ENCODE data around the gene PTRH1.
"Not testable (repeated sequence)": the region's sequence is repeated elsewhere in the genome, so short reads cannot be mapped to it uniquely, and the experiment has no call there.

The PTRH1 gene

GRCh38 chr9:127715470-127716337, at the start of gene PTRH1, which contains the start of gene TTC16:
Gene PTRH1, minus strand, starts transcription at chr9:127715663. Its CDS starts 24 bp downstream, at chr9:127715639.
Gene TTC16, plus strand, starts transcription at chr9:127716079. Its CDS starts 67 bp downstream, at chr9:127716146.
- Histone ChIP-seq H3K27ac (ENCODE audit: low read depth in 2 of 2, low read length in 2 of 2) (peak within 1 kb of the TSS; percentile 69 to 87), H3K27me3 (ENCODE audit: control insufficient read depth in 2 of 2, insufficient read depth in 2 of 2, low read length in 2 of 2) (no peaks in the 10 kb centered on the region), H3K36me3 (ENCODE audit: control insufficient read depth in 2 of 2, insufficient read depth in 2 of 2, low read length in 2 of 2) (no peaks in the 10 kb centered on the region), H3K4me3 (ENCODE audit: low read length in 2 of 2) (peak within 1 kb of the TSS; percentile 73 to 91), H3K4me1 (ENCODE audit: control insufficient read depth in 2 of 2, insufficient read depth in 2 of 2, low read length in 2 of 2) (peaks cover 6 to 10% of the 10 kb centered on the region in 2 donors), H3K9ac (ENCODE audit: low read depth in 1 of 2, low read length in 2 of 2) (peak within 1 kb of the TSS; percentile 72 to 80), H3K9me3 (ENCODE audit: control insufficient read depth in 2 of 2, low read length in 2 of 2) (no peaks in the 10 kb centered on the region)

GRCh38 chr9:127763918-127764384, 48.5 kb upstream of the PTRH1 start:
- peaks cover 0 to 2% of the 10 kb centered on the region in 2 donors for H3K27me3 ChIP-seq (ENCODE audit: control insufficient read depth in 2 of 2, insufficient read depth in 2 of 2, low read length in 2 of 2)
- no peak overlapping the region for H3K4me3 ChIP-seq (ENCODE audit: low read length in 2 of 2)
- peaks cover 3 to 4% of the 10 kb centered on the region in 2 donors for H3K4me1 ChIP-seq (ENCODE audit: control insufficient read depth in 2 of 2, insufficient read depth in 2 of 2, low read length in 2 of 2)
- H3K9ac ChIP-seq (ENCODE audit: low read depth in 1 of 2, low read length in 2 of 2), result no peak overlapping the region
- H3K36me3 ChIP-seq (ENCODE audit: control insufficient read depth in 2 of 2, insufficient read depth in 2 of 2, low read length in 2 of 2), result no peaks in the 10 kb centered on the region
- no peaks in the 10 kb centered on the region for H3K9me3 ChIP-seq (ENCODE audit: control insufficient read depth in 2 of 2, low read length in 2 of 2)
- no peak overlapping the region for H3K27ac ChIP-seq (ENCODE audit: low read depth in 2 of 2, low read length in 2 of 2)

GRCh38 chr9:127762111-127762676, 46.7 kb upstream of the PTRH1 start:
- H3K27ac ChIP-seq (ENCODE audit: low read depth in 2 of 2, low read length in 2 of 2), result peak overlapping the region in 1 of 2 donors; percentile 39
- no peak overlapping the region for H3K9ac ChIP-seq (ENCODE audit: low read depth in 1 of 2, low read length in 2 of 2)
- H3K27me3 ChIP-seq (ENCODE audit: control insufficient read depth in 2 of 2, insufficient read depth in 2 of 2, low read length in 2 of 2), result peaks cover 2 to 3% of the 10 kb centered on the region in 2 donors
- no peaks in the 10 kb centered on the region for H3K36me3 ChIP-seq (ENCODE audit: control insufficient read depth in 2 of 2, insufficient read depth in 2 of 2, low read length in 2 of 2)
- no peaks in the 10 kb centered on the region for H3K4me1 ChIP-seq (ENCODE audit: control insufficient read depth in 2 of 2, insufficient read depth in 2 of 2, low read length in 2 of 2)
- no peaks in the 10 kb centered on the region for H3K9me3 ChIP-seq (ENCODE audit: control insufficient read depth in 2 of 2, low read length in 2 of 2)
- H3K4me3 ChIP-seq (ENCODE audit: low read length in 2 of 2), result no peak overlapping the region

- Histone ChIP-seq H3K4me1 (ENCODE audit: control insufficient read depth in 2 of 2, insufficient read depth in 2 of 2, low read length in 2 of 2) (no peaks in the 10 kb centered on the region), H3K4me3 (ENCODE audit: low read length in 2 of 2) (no peak overlapping the region), H3K36me3 (ENCODE audit: control insufficient read depth in 2 of 2, insufficient read depth in 2 of 2, low read length in 2 of 2) (no peaks in the 10 kb centered on the region), H3K9ac (ENCODE audit: low read depth in 1 of 2, low read length in 2 of 2) (no peak overlapping the region), H3K9me3 (ENCODE audit: control insufficient read depth in 2 of 2, low read length in 2 of 2) (no peaks in the 10 kb centered on the region), H3K27me3 (ENCODE audit: control insufficient read depth in 2 of 2, insufficient read depth in 2 of 2, low read length in 2 of 2) (peaks cover 2 to 3% of the 10 kb centered on the region in 2 donors), H3K27ac (ENCODE audit: low read depth in 2 of 2, low read length in 2 of 2) (no peak overlapping the region)
These were observed 46.1 kb upstream of the PTRH1 start for GRCh38 chr9:127761491-127761956.

DNA sequence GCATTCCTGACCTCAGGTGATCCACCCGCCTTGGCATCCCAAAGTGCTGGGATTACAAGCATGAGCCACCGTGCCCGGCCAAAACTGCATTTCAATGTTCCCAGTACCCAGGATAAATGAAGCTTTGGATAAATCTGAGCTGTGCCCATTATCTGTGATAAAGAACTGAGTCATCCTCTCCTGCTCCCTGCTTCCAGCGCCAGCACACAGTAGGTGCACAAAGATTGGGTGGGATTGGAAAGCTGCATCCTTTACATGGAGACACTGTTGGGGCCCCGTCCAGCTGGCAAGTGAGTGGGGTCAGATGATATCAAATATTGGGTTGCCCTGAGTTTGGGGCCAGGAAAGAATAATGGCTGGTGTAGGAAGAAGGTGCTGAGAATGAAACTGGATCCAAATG, 45.6 kb upstream of the PTRH1 start:
- H3K27ac ChIP-seq (ENCODE audit: low read depth in 2 of 2, low read length in 2 of 2), result no peak overlapping the region
- H3K4me1 ChIP-seq (ENCODE audit: control insufficient read depth in 2 of 2, insufficient read depth in 2 of 2, low read length in 2 of 2), result no peaks in the 10 kb centered on the region
- H3K27me3 ChIP-seq (ENCODE audit: control insufficient read depth in 2 of 2, insufficient read depth in 2 of 2, low read length in 2 of 2), result peaks cover 2 to 3% of the 10 kb centered on the region in 2 donors
- no peaks in the 10 kb centered on the region for H3K9me3 ChIP-seq (ENCODE audit: control insufficient read depth in 2 of 2, low read length in 2 of 2)
- no peaks in the 10 kb centered on the region for H3K36me3 ChIP-seq (ENCODE audit: control insufficient read depth in 2 of 2, insufficient read depth in 2 of 2, low read length in 2 of 2)
- no peak overlapping the region for H3K4me3 ChIP-seq (ENCODE audit: low read length in 2 of 2)
- no peak overlapping the region for H3K9ac ChIP-seq (ENCODE audit: low read depth in 1 of 2, low read length in 2 of 2)

- Histone ChIP-seq H3K9me3 (ENCODE audit: control insufficient read depth in 2 of 2, low read length in 2 of 2) (no peaks in the 10 kb centered on the region), H3K27me3 (ENCODE audit: control insufficient read depth in 2 of 2, insufficient read depth in 2 of 2, low read length in 2 of 2) (peaks cover 6 to 14% of the 10 kb centered on the region in 2 donors), H3K9ac (ENCODE audit: low read depth in 1 of 2, low read length in 2 of 2) (no peak overlapping the region), H3K4me3 (ENCODE audit: low read length in 2 of 2) (no peak overlapping the region), H3K36me3 (ENCODE audit: control insufficient read depth in 2 of 2, insufficient read depth in 2 of 2, low read length in 2 of 2) (no peaks in the 10 kb centered on the region), H3K27ac (ENCODE audit: low read depth in 2 of 2, low read length in 2 of 2) (no peak overlapping the region), H3K4me1 (ENCODE audit: control insufficient read depth in 2 of 2, insufficient read depth in 2 of 2, low read length in 2 of 2) (no peaks in the 10 kb centered on the region)
These were observed 43.4 kb upstream of the PTRH1 start for GRCh38 chr9:127758843-127759242.

DNA sequence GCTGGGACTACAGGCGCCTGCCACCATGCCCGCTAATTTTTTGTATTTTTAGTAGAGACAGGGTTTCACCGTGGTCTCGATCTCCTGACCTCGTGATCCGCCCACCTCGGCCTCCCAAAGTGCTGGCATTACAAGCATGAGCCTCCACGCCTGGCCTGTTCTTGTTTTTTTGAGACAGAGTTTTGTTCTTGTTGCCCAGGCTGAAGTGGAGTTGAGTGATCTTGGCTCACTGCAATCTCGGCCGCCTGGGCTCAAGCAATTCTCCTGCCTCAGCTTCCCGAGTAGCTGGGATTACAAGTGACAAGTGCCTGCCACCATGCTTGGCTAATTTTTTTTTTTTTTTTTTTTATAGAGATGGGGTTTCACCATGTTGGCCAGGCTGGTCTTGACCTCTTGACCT, 41.3 kb upstream of the PTRH1 start:
- H3K27me3 ChIP-seq (ENCODE audit: control insufficient read depth in 2 of 2, insufficient read depth in 2 of 2, low read length in 2 of 2), result peaks cover 7 to 19% of the 10 kb centered on the region in 2 donors
- not testable (repeated sequence) for H3K4me1 ChIP-seq (ENCODE audit: control insufficient read depth in 2 of 2, insufficient read depth in 2 of 2, low read length in 2 of 2); H3K4me3 ChIP-seq (ENCODE audit: low read length in 2 of 2); H3K9me3 ChIP-seq (ENCODE audit: control insufficient read depth in 2 of 2, low read length in 2 of 2); H3K9ac ChIP-seq (ENCODE audit: low read depth in 1 of 2, low read length in 2 of 2); H3K36me3 ChIP-seq (ENCODE audit: control insufficient read depth in 2 of 2, insufficient read depth in 2 of 2, low read length in 2 of 2); H3K27ac ChIP-seq (ENCODE audit: low read depth in 2 of 2, low read length in 2 of 2)

GRCh38 chr9:127756233-127756632, 40.8 kb upstream of the PTRH1 start:
- peaks cover 7 to 19% of the 10 kb centered on the region in 2 donors for H3K27me3 ChIP-seq (ENCODE audit: control insufficient read depth in 2 of 2, insufficient read depth in 2 of 2, low read length in 2 of 2)
- H3K36me3 ChIP-seq (ENCODE audit: control insufficient read depth in 2 of 2, insufficient read depth in 2 of 2, low read length in 2 of 2), result no peaks in the 10 kb centered on the region
- no peaks in the 10 kb centered on the region for H3K4me1 ChIP-seq (ENCODE audit: control insufficient read depth in 2 of 2, insufficient read depth in 2 of 2, low read length in 2 of 2)

DNA sequence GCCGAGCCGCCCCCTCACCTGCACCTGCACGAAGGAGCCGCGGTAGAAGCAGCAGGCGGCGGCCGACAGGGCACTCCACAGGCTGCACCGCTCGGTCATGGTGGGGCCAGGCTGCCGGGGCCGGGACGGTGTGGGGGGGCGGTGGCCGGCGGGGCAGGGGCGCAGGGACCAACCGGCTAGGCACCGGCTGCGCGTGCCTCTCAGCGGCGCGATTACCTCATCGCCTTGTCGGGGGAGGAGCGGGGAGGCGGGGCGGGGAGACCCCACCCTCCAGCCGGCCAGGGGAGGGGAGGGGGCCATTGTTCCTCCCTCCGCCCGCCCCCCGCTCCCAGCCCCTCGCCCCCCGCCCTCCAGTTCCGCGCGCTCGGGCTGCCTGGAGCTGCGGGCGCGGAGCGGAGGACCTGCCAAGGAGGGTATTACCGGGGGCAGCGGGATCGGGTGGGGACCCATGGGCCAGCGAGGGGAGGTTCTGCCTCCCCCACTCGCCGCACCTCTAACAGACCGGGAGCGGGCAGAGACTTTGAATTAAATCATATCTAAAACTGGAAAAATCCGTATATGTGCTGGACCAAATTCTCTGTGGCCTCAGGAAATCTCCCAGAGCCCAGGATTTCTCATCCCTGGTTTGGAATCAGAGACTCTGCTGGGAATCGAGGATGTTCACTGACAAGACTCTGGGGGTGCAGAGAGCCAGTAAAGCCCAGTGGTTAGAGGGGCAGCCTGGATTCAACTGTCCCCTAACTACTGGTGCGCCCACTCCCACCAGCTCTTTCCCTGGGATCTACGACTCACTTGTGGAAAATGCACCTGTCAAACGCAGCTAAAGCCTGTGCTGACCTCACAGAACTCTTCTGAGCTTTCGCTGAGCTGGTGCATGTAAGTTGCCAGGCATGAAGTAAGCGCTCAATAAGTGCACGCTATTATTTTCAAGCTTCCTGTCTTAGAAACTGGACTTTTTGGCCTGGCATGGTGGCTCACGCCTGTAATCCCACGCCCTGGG, 39.9 kb upstream of the PTRH1 start:
- no peak overlapping the region for H3K9ac ChIP-seq (ENCODE audit: low read depth in 1 of 2, low read length in 2 of 2)
- peaks cover 0 to 3% of the 10 kb centered on the region in 2 donors for H3K36me3 ChIP-seq (ENCODE audit: control insufficient read depth in 2 of 2, insufficient read depth in 2 of 2, low read length in 2 of 2)
- H3K27me3 ChIP-seq (ENCODE audit: control insufficient read depth in 2 of 2, insufficient read depth in 2 of 2, low read length in 2 of 2), result peaks cover 7 to 19% of the 10 kb centered on the region in 2 donors
- H3K27ac ChIP-seq (ENCODE audit: low read depth in 2 of 2, low read length in 2 of 2), result no peak overlapping the region
- H3K4me1 ChIP-seq (ENCODE audit: control insufficient read depth in 2 of 2, insufficient read depth in 2 of 2, low read length in 2 of 2), result no peaks in the 10 kb centered on the region
- H3K9me3 ChIP-seq (ENCODE audit: control insufficient read depth in 2 of 2, low read length in 2 of 2), result no peaks in the 10 kb centered on the region
- no peak overlapping the region for H3K4me3 ChIP-seq (ENCODE audit: low read length in 2 of 2)

More at GRCh38 chr9:127756233-127756632, 40.8 kb upstream of the PTRH1 start:
- Histone ChIP-seq H3K4me3 (ENCODE audit: low read length in 2 of 2) (no peak overlapping the region), H3K9ac (ENCODE audit: low read depth in 1 of 2, low read length in 2 of 2) (no peak overlapping the region), H3K9me3 (ENCODE audit: control insufficient read depth in 2 of 2, low read length in 2 of 2) (no peaks in the 10 kb centered on the region), H3K27ac (ENCODE audit: low read depth in 2 of 2, low read length in 2 of 2) (no peak overlapping the region)

Measured in mucosa of rectum (tissue), 2 donors.